ENCODE data around the gene SUSD5. TPM values are rescaled to one million over a fixed set of nuclear protein-coding genes. Genes with fewer than 3 reads are reported as not detected.

Gene SUSD5
- total and polyA plus RNA-seq, 2 donors, result 2.2 to 3.0 TPM

- Histone ChIP-seq H3K4me1 (ENCODE audit: insufficient read depth) (no peaks in the 10 kb centered on the region), H3K36me3 (ENCODE audit: insufficient read depth) (peaks cover 4% of the 10 kb centered on the region), H3K4me3 (ENCODE audit: low read depth, low read length) (no peak overlapping the region), H3K27ac (ENCODE audit: low read depth) (no peak overlapping the region)
- 66% methylated on average over 4 of the region's 4 CpGs for WGBS
- no peak for DNase-seq (ENCODE audit: extremely low spot score)
Measured at GRCh38 chr3:33134026-33134625, 84.5 kb downstream of the SUSD5 start.

DNA sequence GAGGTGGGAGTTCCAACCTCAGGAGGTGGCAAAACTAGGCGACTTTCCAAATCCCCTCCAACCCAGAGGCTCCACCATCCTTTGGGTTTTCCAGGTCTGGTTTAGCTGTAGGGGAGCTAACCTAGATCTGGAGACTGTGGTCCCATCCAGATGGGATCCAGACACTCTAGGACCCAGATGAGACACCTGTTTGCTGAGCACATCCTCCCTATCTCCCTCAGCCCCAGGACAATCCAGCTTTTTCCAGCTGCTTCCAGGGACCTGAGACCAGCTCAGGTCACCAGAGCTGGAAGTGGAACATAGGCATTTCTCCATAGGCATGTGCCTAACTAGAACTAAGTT is 86.6 kb downstream of the SUSD5 start:
- H3K4me3 ChIP-seq (ENCODE audit: low read depth, low read length), result no peak overlapping the region
- no peaks in the 10 kb centered on the region for H3K4me1 ChIP-seq (ENCODE audit: insufficient read depth)
- no peak for DNase-seq (ENCODE audit: extremely low spot score)
- H3K36me3 ChIP-seq (ENCODE audit: insufficient read depth), result peaks cover 4% of the 10 kb centered on the region
- no peak overlapping the region for H3K27ac ChIP-seq (ENCODE audit: low read depth)
- WGBS, result 85% methylated on average over 1 of the region's 1 CpG

DNA sequence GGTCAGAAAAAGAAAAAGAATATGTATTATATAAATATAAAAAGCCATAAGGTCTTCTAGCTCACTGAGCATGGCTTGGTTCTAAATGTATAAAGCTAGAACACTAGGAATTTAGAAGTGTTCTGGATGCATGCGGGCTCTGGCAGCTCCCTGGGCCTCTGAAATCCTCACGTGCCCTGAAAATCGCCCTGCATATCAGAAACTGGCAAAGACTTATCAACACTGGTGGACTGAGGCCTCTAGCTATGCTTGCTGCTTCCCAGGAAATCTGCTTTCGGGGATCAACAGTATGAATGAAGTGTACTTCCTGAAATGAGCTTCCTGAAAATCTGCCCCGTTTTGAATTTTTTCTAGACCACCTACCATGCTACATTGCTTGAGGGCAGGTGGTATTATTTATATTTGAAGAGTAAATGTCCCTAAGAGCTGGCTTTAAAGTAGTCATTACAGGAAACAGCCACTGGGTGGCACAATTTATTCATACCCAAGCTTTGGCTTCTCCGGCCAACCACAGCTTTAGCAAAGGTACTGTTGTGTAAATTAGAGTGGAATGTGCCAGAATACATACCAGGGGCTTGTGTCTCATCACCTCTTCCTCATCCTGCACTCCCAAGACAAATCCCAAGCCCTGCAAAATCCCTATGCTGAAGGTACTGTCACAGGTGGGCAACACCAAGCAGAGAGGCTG is 87.1 kb downstream of the SUSD5 start:
- Histone ChIP-seq H3K36me3 (ENCODE audit: insufficient read depth) (peaks cover 2% of the 10 kb centered on the region), H3K27ac (ENCODE audit: low read depth) (no peak overlapping the region), H3K4me1 (ENCODE audit: insufficient read depth) (no peaks in the 10 kb centered on the region), H3K4me3 (ENCODE audit: low read depth, low read length) (no peak overlapping the region)
- 21% methylated on average over 6 of the region's 6 CpGs for whole genome bisulfite sequencing
- DNase-seq (ENCODE audit: extremely low spot score), result no peak

GRCh38 chr3:33130144-33130543 is 88.5 kb downstream of the SUSD5 start:
- 72% methylated on average over 2 of the region's 2 CpGs for WGBS
- no peak for DNase-seq (ENCODE audit: extremely low spot score)
- Histone ChIP-seq H3K4me1 (ENCODE audit: insufficient read depth) (no peaks in the 10 kb centered on the region), H3K27ac (ENCODE audit: low read depth) (no peak overlapping the region), H3K4me3 (ENCODE audit: low read depth, low read length) (no peak overlapping the region), H3K36me3 (ENCODE audit: insufficient read depth) (no peaks in the 10 kb centered on the region)

DNA sequence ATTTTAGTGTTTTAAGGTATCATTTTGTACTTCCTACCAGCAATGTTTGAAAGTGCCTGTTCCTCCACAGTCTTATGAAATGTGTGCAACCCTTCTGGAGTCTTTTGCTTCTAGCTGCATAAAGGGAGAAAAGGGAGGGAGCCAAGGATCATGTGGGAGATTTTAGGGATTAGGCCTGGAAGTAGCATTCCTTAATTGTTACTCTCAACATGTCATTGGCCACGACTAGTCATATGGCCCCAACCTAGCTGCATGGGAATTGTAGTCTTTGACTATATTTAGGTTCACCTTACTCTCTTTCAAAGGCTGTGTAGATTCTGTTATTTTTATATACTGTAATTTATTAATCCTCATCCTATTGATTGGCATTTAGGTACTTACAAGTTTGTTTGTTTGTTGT is 89.9 kb downstream of the SUSD5 start:
- no peaks in the 10 kb centered on the region for H3K4me1 ChIP-seq (ENCODE audit: insufficient read depth)
- DNase-seq (ENCODE audit: extremely low spot score), result no peak
- no peak overlapping the region for H3K27ac ChIP-seq (ENCODE audit: low read depth)
- WGBS, result 36% methylated on average over 1 of the region's 1 CpG
- no peak overlapping the region for H3K4me3 ChIP-seq (ENCODE audit: low read depth, low read length)
- H3K36me3 ChIP-seq (ENCODE audit: insufficient read depth), result no peaks in the 10 kb centered on the region

DNA sequence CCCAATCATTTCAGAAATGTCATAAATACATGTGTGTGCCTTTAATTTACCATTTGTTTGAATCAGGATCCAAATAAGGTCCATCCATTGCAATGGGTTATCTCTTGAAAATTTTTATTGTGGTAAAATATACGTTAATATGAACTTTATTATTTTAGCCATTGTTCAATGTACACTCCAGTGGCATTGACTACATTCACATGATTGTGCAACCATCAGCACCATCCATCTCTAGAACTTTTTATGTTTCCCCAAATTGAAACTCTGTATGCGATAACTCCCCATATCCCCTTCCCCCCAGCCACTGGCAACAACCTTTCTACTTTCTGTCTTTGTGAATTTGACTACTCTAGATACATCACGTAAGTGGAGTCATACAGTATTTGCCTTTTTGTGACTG is 92.8 kb downstream of the SUSD5 start:
- no peaks in the 10 kb centered on the region for H3K4me1 ChIP-seq (ENCODE audit: insufficient read depth)
- DNase-seq (ENCODE audit: extremely low spot score), result no peak
- H3K27ac ChIP-seq (ENCODE audit: low read depth), result no peak overlapping the region
- 92% methylated on average over 3 of the region's 3 CpGs for WGBS
- H3K4me3 ChIP-seq (ENCODE audit: low read depth, low read length), result no peak overlapping the region
- H3K36me3 ChIP-seq (ENCODE audit: insufficient read depth), result no peaks in the 10 kb centered on the region

GRCh38 chr3:33124638-33125037 is 94.0 kb downstream of the SUSD5 start:
- H3K36me3 ChIP-seq (ENCODE audit: insufficient read depth), result no peaks in the 10 kb centered on the region
- WGBS, result 63% methylated on average over 1 of the region's 1 CpG
- H3K27ac ChIP-seq (ENCODE audit: low read depth), result no peak overlapping the region
- no peaks in the 10 kb centered on the region for H3K4me1 ChIP-seq (ENCODE audit: insufficient read depth)
- no peak overlapping the region for H3K4me3 ChIP-seq (ENCODE audit: low read depth, low read length)
- no peak for DNase-seq (ENCODE audit: extremely low spot score)

DNA sequence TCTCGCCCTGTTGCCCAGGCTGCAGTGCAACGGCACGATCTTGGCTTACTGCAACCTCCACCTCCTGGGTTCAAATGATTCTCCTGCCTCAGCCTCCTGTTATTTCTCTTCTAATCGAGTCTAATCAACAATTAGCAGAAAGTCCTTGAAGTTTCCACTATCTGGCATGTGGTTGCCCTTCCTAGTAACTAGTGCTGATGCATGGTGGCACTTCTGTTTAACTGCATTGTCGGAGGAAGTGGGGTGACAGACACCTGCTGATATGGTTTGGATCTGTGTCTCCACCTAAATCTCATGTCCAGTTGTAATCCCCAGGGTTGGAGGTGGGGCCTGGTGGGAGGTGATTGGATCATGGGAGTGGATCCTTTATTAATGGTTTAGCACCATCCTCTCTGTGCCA is 95.6 kb downstream of the SUSD5 start:
- Histone ChIP-seq H3K36me3 (ENCODE audit: insufficient read depth) (no peaks in the 10 kb centered on the region), H3K4me1 (ENCODE audit: insufficient read depth) (no peaks in the 10 kb centered on the region), H3K4me3 (ENCODE audit: low read depth, low read length) (no peak overlapping the region), H3K27ac (ENCODE audit: low read depth) (no peak overlapping the region)
- no peak for DNase-seq (ENCODE audit: extremely low spot score)
- 94% methylated on average over 5 of the region's 5 CpGs for WGBS

DNA sequence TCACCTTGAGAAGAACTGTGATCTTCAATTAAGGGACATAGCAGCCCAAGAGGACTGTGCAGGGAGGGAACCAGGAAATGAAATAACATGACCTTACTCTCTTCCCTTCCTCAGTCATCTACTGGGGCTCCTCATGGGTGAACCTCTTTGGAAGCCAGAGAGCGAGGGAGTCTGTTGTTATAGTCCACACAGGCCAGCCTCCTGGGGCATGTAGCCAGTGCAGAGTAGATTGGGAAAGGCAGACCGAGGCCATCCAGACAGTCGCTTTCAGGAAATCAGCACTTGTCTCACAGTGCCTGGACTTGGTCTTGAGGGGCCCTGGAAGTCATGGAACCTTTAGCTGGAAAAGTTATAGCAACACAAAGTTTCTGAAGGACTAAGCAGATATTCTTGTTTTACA is 98.7 kb downstream of the SUSD5 start:
- H3K27ac ChIP-seq (ENCODE audit: low read depth), result no peak overlapping the region
- no peak overlapping the region for H3K4me3 ChIP-seq (ENCODE audit: low read depth, low read length)
- H3K4me1 ChIP-seq (ENCODE audit: insufficient read depth), result no peaks in the 10 kb centered on the region
- H3K36me3 ChIP-seq (ENCODE audit: insufficient read depth), result no peaks in the 10 kb centered on the region
- WGBS, result 71% methylated on average over 3 of the region's 3 CpGs
- DNase-seq (ENCODE audit: extremely low spot score), result no peak

- WGBS, result 91% methylated on average over 3 of the region's 3 CpGs
- H3K4me1 ChIP-seq (ENCODE audit: insufficient read depth), result no peaks in the 10 kb centered on the region
- H3K27ac ChIP-seq (ENCODE audit: low read depth), result no peak overlapping the region
- no peak overlapping the region for H3K4me3 ChIP-seq (ENCODE audit: low read depth, low read length)
- H3K36me3 ChIP-seq (ENCODE audit: insufficient read depth), result no peaks in the 10 kb centered on the region
- no peak for DNase-seq (ENCODE audit: extremely low spot score)
Measured at GRCh38 chr3:33117461-33117860, 101.1 kb downstream of the SUSD5 start.

GRCh38 chr3:33115024-33115768 is 103.4 kb downstream of the SUSD5 start:
- 34% methylated on average over 13 of the region's 13 CpGs for WGBS
- DNase-seq (ENCODE audit: extremely low spot score), result no peak
- Histone ChIP-seq H3K4me1 (ENCODE audit: insufficient read depth) (no peaks in the 10 kb centered on the region), H3K36me3 (ENCODE audit: insufficient read depth) (no peaks in the 10 kb centered on the region), H3K4me3 (ENCODE audit: low read depth, low read length) (peak overlapping the region; percentile 86), H3K27ac (ENCODE audit: low read depth) (peak overlapping the region; percentile 90)

DNA sequence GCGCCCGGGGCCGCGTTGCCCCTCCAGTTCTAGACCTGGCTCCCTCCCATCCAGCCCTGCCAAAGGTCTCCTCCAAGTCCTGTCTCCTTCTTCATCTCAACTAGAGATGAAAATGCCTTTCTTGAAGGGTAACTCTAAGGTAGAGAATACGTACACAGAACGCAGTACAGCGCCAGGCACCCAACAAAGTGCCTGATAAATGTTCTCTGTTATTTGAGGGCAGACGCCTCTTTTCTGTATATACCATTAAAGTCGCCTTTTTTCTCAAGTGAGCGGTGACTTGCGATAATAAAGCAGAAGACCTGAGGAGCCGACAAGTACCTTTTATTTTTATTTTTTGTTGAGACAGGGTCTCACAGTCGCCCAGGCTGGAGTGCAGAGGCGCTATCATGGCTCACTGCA is 104.0 kb downstream of the SUSD5 start:
- DNase-seq (ENCODE audit: extremely low spot score), result no peak
- WGBS, result 40% methylated on average over 14 of the region's 14 CpGs
- H3K27ac ChIP-seq (ENCODE audit: low read depth), result peak overlapping the region; percentile 90
- H3K4me3 ChIP-seq (ENCODE audit: low read depth, low read length), result peak overlapping the region; percentile 86
- no peaks in the 10 kb centered on the region for H3K4me1 ChIP-seq (ENCODE audit: insufficient read depth)
- no peaks in the 10 kb centered on the region for H3K36me3 ChIP-seq (ENCODE audit: insufficient read depth)

DNA sequence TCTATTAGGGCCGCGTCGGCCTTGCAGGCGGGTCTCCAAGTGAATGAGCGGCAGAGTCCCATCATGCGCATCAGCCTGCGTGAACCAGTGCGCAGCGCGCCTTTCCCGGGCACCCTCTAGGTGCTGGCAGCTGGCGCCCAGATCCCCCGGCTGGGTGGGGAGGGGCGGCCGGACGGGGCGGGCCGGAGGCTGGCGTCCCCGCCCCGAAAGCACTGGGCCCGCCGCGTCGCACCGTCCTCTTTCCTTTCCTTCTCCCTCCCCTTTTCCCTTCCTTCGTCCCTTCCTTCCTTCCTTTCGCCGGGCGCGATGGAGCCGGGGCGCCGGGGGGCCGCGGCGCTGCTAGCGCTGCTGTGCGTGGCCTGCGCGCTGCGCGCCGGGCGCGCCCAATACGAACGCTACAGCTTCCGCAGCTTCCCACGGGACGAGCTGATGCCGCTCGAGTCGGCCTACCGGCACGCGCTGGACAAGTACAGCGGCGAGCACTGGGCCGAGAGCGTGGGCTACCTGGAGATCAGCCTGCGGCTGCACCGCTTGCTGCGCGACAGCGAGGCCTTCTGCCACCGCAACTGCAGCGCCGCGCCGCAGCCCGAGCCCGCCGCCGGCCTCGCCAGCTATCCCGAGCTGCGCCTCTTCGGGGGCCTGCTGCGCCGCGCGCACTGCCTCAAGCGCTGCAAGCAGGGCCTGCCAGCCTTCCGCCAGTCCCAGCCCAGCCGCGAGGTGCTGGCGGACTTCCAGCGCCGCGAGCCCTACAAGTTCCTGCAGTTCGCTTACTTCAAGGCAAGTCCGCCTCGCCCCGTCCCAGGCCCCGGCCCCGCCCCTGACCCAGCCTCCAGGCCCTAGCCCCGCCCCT is 104.6 kb downstream of the SUSD5 start, which contains the start of gene CRTAP:
CRTAP (plus strand) TSS at position 243 of the 850 bp plus-strand sequence; CDS start at position 307, 64 bp downstream.
- under 1% methylated on average over 98 of the region's 98 CpGs for WGBS

More for the DNA sequence above, 104.6 kb downstream of the SUSD5 start, which contains the start of gene CRTAP:
- no peaks in the 10 kb centered on the region for H3K36me3 ChIP-seq (ENCODE audit: insufficient read depth)
- H3K27ac ChIP-seq (ENCODE audit: low read depth), result peak within 1 kb of the TSS; percentile 92
- peak within 1 kb of the TSS; percentile 86 for H3K4me3 ChIP-seq (ENCODE audit: low read depth, low read length)
- DNase-seq (ENCODE audit: extremely low spot score), result peak; percentile 69
- no peaks in the 10 kb centered on the region for H3K4me1 ChIP-seq (ENCODE audit: insufficient read depth)

Data from urinary bladder (tissue), 4 donors.